PC-3 (cell line): ENCODE results near the gene ZNF407. TPM values are rescaled to one million over a fixed set of nuclear protein-coding genes. Genes with fewer than 3 reads are reported as not detected.

ENCODE experiments used
- ATAC-seq: fragments of 200-7000 bp; cut with Tn5 transposase; 2 replicates; pipeline ENCODE4 v1.9.1; 2020; ENCODE audit warnings: mild to moderate bottlenecking, moderate library complexity
- BruUV-seq: library from RNA; stranded (reverse); fragments of 400-500 nt; replicated peaks from 2 replicates; lab custom pipeline; 2021; lab: Mats Ljungman, UMichigan
- CTCF ChIA-PET: fragments of 300-600 bp; sonication (Branson Sonifier 250); formaldehyde crosslinking; loops from one replicate; lab custom pipeline; 2022; ENCODE audit warnings: antibody characterized with exemption; lab: Charles Lee
- POLR2A ChIA-PET: fragments of 300-600 bp; sonication (Branson Sonifier 250); formaldehyde crosslinking; loops from one replicate; lab custom pipeline; 2022; ENCODE audit warnings: antibody characterized with exemption; ENCODE audit not compliant: unreplicated experiment; lab: Charles Lee
- DNase-seq: peaks from one replicate; pipeline ENCODE4 v3.0.0-alpha.2; 2015
- H2AFZ ChIP-seq: fragments of 300-600 bp; sonication (generic); 2 replicates; pipeline ENCODE4 v1.6.0; 2016; ENCODE audit warnings: antibody characterized with exemption, low read length
- H3F3A ChIP-seq: fragments of 300-600 bp; sonication (generic); one replicate; pipeline ENCODE4 v1.6.0; 2017; ENCODE audit warnings: antibody characterized with exemption, low read length, control low read depth, mild to moderate bottlenecking; ENCODE audit not compliant: unreplicated experiment
- H3K27ac ChIP-seq: fragments of 300-600 bp; sonication (generic); 2 replicates; pipeline ENCODE4 v1.5.1; 2016; ENCODE audit warnings: mild to moderate bottlenecking, low read length
- H3K27me3 ChIP-seq: fragments of 300-600 bp; sonication (generic); 2 replicates; pipeline ENCODE4 v1.6.1; 2016; ENCODE audit warnings: low read length, mixed read lengths
- H3K36me3 ChIP-seq: fragments of 300-600 bp; sonication (generic); 2 replicates; pipeline ENCODE4 v1.6.1; 2016; ENCODE audit warnings: low read depth, mixed run types, low read length, mixed read lengths
- H3K4me1 ChIP-seq: fragments of 300-600 bp; sonication (generic); 2 replicates; pipeline ENCODE4 v1.5.1; 2016; ENCODE audit warnings: low read length; ENCODE audit not compliant: insufficient read depth
- H3K4me2 ChIP-seq: fragments of 300-600 bp; sonication (generic); 2 replicates; pipeline ENCODE4 v1.6.0; 2016; ENCODE audit warnings: low read length
- H3K4me3 ChIP-seq: fragments of 300-600 bp; sonication (generic); 2 replicates; pipeline ENCODE4 v1.5.1; 2016; ENCODE audit warnings: mild to moderate bottlenecking, low read length, mixed read lengths
- H3K79me2 ChIP-seq: fragments of 300-600 bp; sonication (generic); 2 replicates; pipeline ENCODE4 v1.6.1; 2017; ENCODE audit warnings: low read length, mixed read lengths
- H3K9ac ChIP-seq: fragments of 300-600 bp; sonication (generic); 2 replicates; pipeline ENCODE4 v1.6.0; 2016; ENCODE audit warnings: mild to moderate bottlenecking, low read length
- H3K9me2 ChIP-seq: fragments of 300-600 bp; sonication (generic); replicated peaks from 2 replicates; pipeline ENCODE4 v1.6.1; 2016; ENCODE audit warnings: mixed run types, low read length, mixed read lengths
- H3K9me3 ChIP-seq: fragments of 300-600 bp; sonication (generic); 2 replicates; pipeline ENCODE4 v1.6.1; 2016; ENCODE audit warnings: low read length, mixed read lengths
- H4K20me1 ChIP-seq: fragments of 300-600 bp; sonication (generic); 2 replicates; pipeline ENCODE4 v1.6.1; 2016; ENCODE audit warnings: low read length, mixed read lengths
- CTCF ChIP-seq: fragments of 300-600 bp; sonication (generic); conservative IDR thresholded peaks from 2 replicates; pipeline ENCODE4 v1.5.1; 2017; ENCODE audit warnings: antibody characterized with exemption, low read depth, mild to moderate bottlenecking, low read length
- EZH2 ChIP-seq: fragments of 300-600 bp; sonication (generic); IDR thresholded peaks from one replicate; pipeline ENCODE4 v1.6.1; 2017; ENCODE audit warnings: antibody characterized with exemption, mild to moderate bottlenecking, low read length; ENCODE audit not compliant: unreplicated experiment
- EZH2phosphoT487 ChIP-seq: fragments of 300-600 bp; sonication (generic); IDR thresholded peaks from 2 replicates; pipeline ENCODE4 v1.6.1; 2018; ENCODE audit warnings: mild to moderate bottlenecking, antibody characterized with exemption, low read length, borderline replicate concordance
- intact Hi-C: fragments of 100-400 bp; cut with micrococcal nuclease; formaldehyde crosslinking; loops from 2 replicates; pipeline ENCODE4 v1.9.0; 2023
- total RNA-seq: library from RNA; depleted of rRNA; stranded (reverse); fragments of >200 nt; gene quantifications from 2 replicates; pipeline ENCODE4 v1.2.3, GENCODE V29; 2014

Gene ZNF407
- total RNA-seq, 1 experiment from 2014 or later, result 9.3 TPM

- no peak overlapping the region for H3K27ac ChIP-seq
- peaks cover 40% of the 10 kb centered on the region for H3K4me1 ChIP-seq
- H3K4me3 ChIP-seq, result no peak overlapping the region
- no peak for DNase-seq
- no peaks in the 10 kb centered on the region for H3K9me2 ChIP-seq
- no peaks in the 10 kb centered on the region for H3K27me3 ChIP-seq
- no TSS peak for BruUV-seq
- ChIA-PET POLR2A (no interaction called here), CTCF (interaction anchor here (0.6 kb wide), 1 partner anchor 436 kb away, joined by 3 read pairs; no protein-coding TSS in a partner anchor)
- H3F3A ChIP-seq, result peaks cover 9% of the 10 kb centered on the region
- H3K36me3 ChIP-seq, result no peaks in the 10 kb centered on the region
- intact Hi-C loops, result no loop called here
- H3K9me3 ChIP-seq, result no peaks in the 10 kb centered on the region
- H3K79me2 ChIP-seq, result no peaks in the 10 kb centered on the region
- H2AFZ ChIP-seq, result no peak overlapping the region
- H3K9ac ChIP-seq, result no peak overlapping the region
- H3K4me2 ChIP-seq, result no peak overlapping the region
- TF ChIP-seq EZH2 (no peak), CTCF (no peak), EZH2phosphoT487 (no peak)
- no peak for ATAC-seq
- H4K20me1 ChIP-seq, result no peaks in the 10 kb centered on the region
Measured at GRCh38 chr18:74901362-74902146, 303.9 kb downstream of the ZNF407 start.

GRCh38 chr18:74902147-74902455 is 304.4 kb downstream of the ZNF407 start:
- intact Hi-C loops, result no loop called here
- peaks cover 11% of the 10 kb centered on the region for H3F3A ChIP-seq
- no peaks in the 10 kb centered on the region for H3K9me3 ChIP-seq
- TF ChIP-seq CTCF, result no peak
- no peak for TF ChIP-seq EZH2phosphoT487
- TF ChIP-seq EZH2, result no peak
- H3K4me3 ChIP-seq, result no peak overlapping the region
- H3K36me3 ChIP-seq, result no peaks in the 10 kb centered on the region
- peaks cover 39% of the 10 kb centered on the region for H3K4me1 ChIP-seq
- no peaks in the 10 kb centered on the region for H3K79me2 ChIP-seq
- ChIA-PET POLR2A (no interaction called here), CTCF (interaction anchor here (0.6 kb wide), 1 partner anchor 435 kb away, joined by 3 read pairs; no protein-coding TSS in a partner anchor)
- no peak overlapping the region for H3K4me2 ChIP-seq
- DNase-seq (no peak), ATAC-seq (no peak)
- H3K27ac ChIP-seq, result no peak overlapping the region
- H2AFZ ChIP-seq, result no peak overlapping the region
- H3K9ac ChIP-seq, result no peak overlapping the region
- H4K20me1 ChIP-seq, result no peaks in the 10 kb centered on the region
- H3K9me2 ChIP-seq, result no peaks in the 10 kb centered on the region
- no TSS peak for BruUV-seq
- H3K27me3 ChIP-seq, result no peaks in the 10 kb centered on the region

- Histone ChIP-seq H4K20me1 (no peaks in the 10 kb centered on the region), H3K9me2 (no peaks in the 10 kb centered on the region), H3K36me3 (no peaks in the 10 kb centered on the region), H3K79me2 (no peaks in the 10 kb centered on the region), H3K9me3 (no peaks in the 10 kb centered on the region), H3K27ac (no peak overlapping the region), H3K9ac (no peak overlapping the region), H3K4me3 (no peak overlapping the region), H2AFZ (no peak overlapping the region), H3K27me3 (no peaks in the 10 kb centered on the region), H3K4me2 (no peak overlapping the region), H3K4me1 (peaks cover 16% of the 10 kb centered on the region), H3F3A (peaks cover 3% of the 10 kb centered on the region)
- BruUV-seq, result no TSS peak
- ATAC-seq, result no peak
- no peak for DNase-seq
- ChIA-PET CTCF (interaction anchor here (1.5 kb wide), 1 partner anchor 8 kb away, joined by 3 read pairs; no protein-coding TSS in a partner anchor), POLR2A (no interaction called here)
- no peak for TF ChIP-seq EZH2
- TF ChIP-seq EZH2phosphoT487, result no peak
- TF ChIP-seq CTCF, result no peak
- intact Hi-C loops, result no loop called here
Measured at GRCh38 chr18:74905247-74905646, 307.6 kb downstream of the ZNF407 start.
